Upper lobe of left lung (tissue), 4 donors: ENCODE measurements around the gene ATXN1.

ENCODE experiments used
- POLR2A ChIP-seq, 4 donors: fragments of 450-650 bp; IDR thresholded peaks; one replicate each; pipeline ENCODE4 v1.5.1; 2016 to 2017; ENCODE audit warnings: antibody characterized with exemption in 4 of 4, mild to moderate bottlenecking in 2 of 4
- TF ChIP-seq, protein P1 (sequence below), 6 experiments: fragments of 450-650 bp in 4 of 6; fragments of 200-600 bp in 2 of 6; sonication (generic) in 2 of 6; IDR thresholded peaks; one replicate each; pipeline ENCODE4 v1.5.1; 2016 to 2019; ENCODE audit warnings: antibody characterized with exemption in 6 of 6

DNA sequence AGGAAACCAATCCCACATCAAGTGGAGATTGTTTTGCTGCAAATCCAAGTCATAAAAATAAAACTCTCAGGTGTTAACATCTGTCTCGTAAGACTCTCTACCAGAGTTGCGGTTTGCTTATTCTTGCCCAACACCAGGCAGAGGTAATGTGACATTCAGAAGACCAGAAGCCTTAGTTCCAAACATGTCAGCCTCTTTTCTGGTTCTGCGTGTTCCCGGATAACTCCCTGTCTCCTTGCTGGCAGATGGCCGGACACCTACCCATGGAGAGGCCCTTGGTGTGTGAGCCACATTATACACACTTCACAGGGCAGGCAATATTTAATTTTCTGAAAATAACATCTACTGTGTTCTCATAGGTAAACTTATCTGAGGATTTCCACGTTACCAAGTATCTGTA, 449.5 kb downstream of the ATXN1 start:
- no peak for TF ChIP-seq POLR2A (IDR thresholded peaks at IDR 0.05)
- TF ChIP-seq, protein P1, sequence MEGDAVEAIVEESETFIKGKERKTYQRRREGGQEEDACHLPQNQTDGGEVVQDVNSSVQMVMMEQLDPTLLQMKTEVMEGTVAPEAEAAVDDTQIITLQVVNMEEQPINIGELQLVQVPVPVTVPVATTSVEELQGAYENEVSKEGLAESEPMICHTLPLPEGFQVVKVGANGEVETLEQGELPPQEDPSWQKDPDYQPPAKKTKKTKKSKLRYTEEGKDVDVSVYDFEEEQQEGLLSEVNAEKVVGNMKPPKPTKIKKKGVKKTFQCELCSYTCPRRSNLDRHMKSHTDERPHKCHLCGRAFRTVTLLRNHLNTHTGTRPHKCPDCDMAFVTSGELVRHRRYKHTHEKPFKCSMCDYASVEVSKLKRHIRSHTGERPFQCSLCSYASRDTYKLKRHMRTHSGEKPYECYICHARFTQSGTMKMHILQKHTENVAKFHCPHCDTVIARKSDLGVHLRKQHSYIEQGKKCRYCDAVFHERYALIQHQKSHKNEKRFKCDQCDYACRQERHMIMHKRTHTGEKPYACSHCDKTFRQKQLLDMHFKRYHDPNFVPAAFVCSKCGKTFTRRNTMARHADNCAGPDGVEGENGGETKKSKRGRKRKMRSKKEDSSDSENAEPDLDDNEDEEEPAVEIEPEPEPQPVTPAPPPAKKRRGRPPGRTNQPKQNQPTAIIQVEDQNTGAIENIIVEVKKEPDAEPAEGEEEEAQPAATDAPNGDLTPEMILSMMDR (IDR thresholded peaks at IDR 0.05): no peak
